GM12878 (cell line): Measurements from ENCODE around the gene IGLL1. TPM values are rescaled to one million over a fixed set of nuclear protein-coding genes. Genes with fewer than 3 reads are reported as not detected.
A peak's percentile ranks its signal among the peaks of the same experiment; 100 is the strongest.

ENCODE experiments used
- ATAC-seq: fragments of 200-7000 bp; cut with Tn5 transposase; 3 replicates; pipeline ENCODE4 v1.9.1; 2020; ENCODE audit warnings: mild to moderate bottlenecking, moderate library complexity
- BruUV-seq: library from RNA; stranded (reverse); fragments of 400-500 nt; replicated peaks from 2 replicates; lab custom pipeline; 2021; lab: Mats Ljungman, UMichigan
- CTCF ChIA-PET: fragments of 300-600 bp; sonication (Branson Sonifier 250); formaldehyde crosslinking; extraction: SDS; loops from one replicate; lab custom pipeline; 2021; ENCODE audit warnings: inconsistent platforms; lab: Yijun Ruan, JAX
- POLR2A ChIA-PET: fragments of 350-600 bp; formaldehyde crosslinking; extraction: SDS; loops from one replicate; lab custom pipeline; 2021; ENCODE audit warnings: inconsistent platforms; lab: Charles Lee
- RAD21 ChIA-PET: fragments of 300-600 bp; sonication (Branson Sonifier 250); formaldehyde crosslinking; loops from one replicate; lab custom pipeline; 2023; ENCODE audit warnings: antibody characterized with exemption; ENCODE audit not compliant: unreplicated experiment; lab: Charles Lee
- SMC1A ChIA-PET: fragments of 300-600 bp; sonication (Branson Sonifier 250); formaldehyde crosslinking; loops from one replicate; lab custom pipeline; 2023; ENCODE audit not compliant: unreplicated experiment, uncharacterized antibody; lab: Charles Lee
- DNase-seq: peaks from one replicate; pipeline ENCODE4 v3.0.0-alpha.2; 2011; ENCODE audit warnings: low read depth, low spot score
- FAIRE-seq: peaks from 3 replicates; lab custom pipeline; 2011; peaks lifted over from hg19 to GRCh38; lab: Jason Lieb, UNC
- H2AFZ ChIP-seq: 2 replicates; pipeline ENCODE4 v1.6.0; 2011; ENCODE audit warnings: low read depth, low read length, control low read depth; ENCODE audit not compliant: control insufficient read depth
- H3K27ac ChIP-seq: 2 replicates; pipeline ENCODE4 v1.5.1; 2011; ENCODE audit warnings: control low read depth; ENCODE audit not compliant: control insufficient read depth, insufficient read depth
- H3K27me3 ChIP-seq, 2 experiments: replicated peaks in 1 of 2; 2 replicates each; pipeline versions ENCODE4 v1.6.0 to v1.6.1; 2011; ENCODE audit warnings: low read length in 1 of 2; ENCODE audit not compliant: control insufficient read depth in 2 of 2, insufficient read depth in 2 of 2
- H3K36me3 ChIP-seq, 2 experiments: 2 replicates each; pipeline ENCODE4 v1.5.1; 2011; ENCODE audit warnings: low read length in 1 of 2; ENCODE audit not compliant: control insufficient read depth in 2 of 2, insufficient read depth in 2 of 2
- H3K4me1 ChIP-seq: 2 replicates; pipeline ENCODE4 v1.6.1; 2011; ENCODE audit warnings: mild to moderate bottlenecking, low read length, moderate library complexity, mixed read lengths; ENCODE audit not compliant: control insufficient read depth, insufficient read depth
- H3K4me2 ChIP-seq: 2 replicates; pipeline ENCODE4 v1.6.0; 2011; ENCODE audit warnings: control low read depth; ENCODE audit not compliant: control insufficient read depth, insufficient read depth
- H3K4me3 ChIP-seq: fragments of 200-600 bp; sonication (generic); 2 replicates; pipeline ENCODE4 v1.5.1; 2016
- H3K79me2 ChIP-seq: 2 replicates; pipeline ENCODE4 v1.6.0; 2011; ENCODE audit warnings: low read length; ENCODE audit not compliant: control insufficient read depth, insufficient read depth
- H3K9ac ChIP-seq: 2 replicates; pipeline ENCODE4 v1.8.0; 2011; ENCODE audit warnings: low read length, control low read depth, mixed read lengths; ENCODE audit not compliant: control insufficient read depth, insufficient read depth
- H3K9me3 ChIP-seq: replicated peaks from 3 replicates; pipeline ENCODE4 v1.5.1; 2011; ENCODE audit warnings: mild to moderate bottlenecking, low read length; ENCODE audit not compliant: control insufficient read depth, insufficient read depth
- H4K20me1 ChIP-seq: 2 replicates; pipeline ENCODE4 v1.6.0; 2011; ENCODE audit not compliant: control insufficient read depth, insufficient read depth
- CREM ChIP-seq: IDR thresholded peaks from 2 replicates; pipeline ENCODE4 v1.6.1; 2014; ENCODE audit warnings: antibody characterized with exemption, low read depth
- POLR2AphosphoS5 ChIP-seq: IDR thresholded peaks from 2 replicates; pipeline ENCODE4 v1.6.1; 2011; ENCODE audit warnings: mild to moderate bottlenecking, low read length, inconsistent platforms
- RB1 ChIP-seq: fragments of 450-650 bp; formaldehyde crosslinking; IDR thresholded peaks from 2 replicates; pipeline ENCODE4 v1.6.1; 2017; ENCODE audit warnings: mild to moderate bottlenecking, borderline replicate concordance
- SUZ12 ChIP-seq: fragments of 200-600 bp; sonication (generic); IDR thresholded peaks from one replicate; pipeline ENCODE4 v1.6.1; 2018; ENCODE audit warnings: antibody characterized with exemption, mild to moderate bottlenecking; ENCODE audit not compliant: unreplicated experiment
- TAF1 ChIP-seq: IDR thresholded peaks from 2 replicates; pipeline ENCODE4 v1.6.1; 2011; ENCODE audit warnings: mild to moderate bottlenecking, low read depth, low read length, borderline replicate concordance
- WRNIP1 ChIP-seq: IDR thresholded peaks from 2 replicates; pipeline ENCODE4 v1.6.1; 2011; ENCODE audit warnings: low read depth, low read length, improper control_type of control experiment, borderline replicate concordance
- ZNF24 ChIP-seq: fragments of 450-650 bp; IDR thresholded peaks from 2 replicates; pipeline ENCODE4 v1.6.1; 2017; ENCODE audit warnings: antibody characterized with exemption, mild to moderate bottlenecking
- ZNF274 ChIP-seq: IDR thresholded peaks from one replicate; pipeline ENCODE4 v1.8.0; 2011; ENCODE audit not compliant: insufficient read length, insufficient read depth
- WGBS: methylation state at CpG from one replicate; pipeline ENCODE4 v1.1.6; 2016; ENCODE audit warnings: low lambda C conversion rate; ENCODE audit not compliant: insufficient replicate concordance, insufficient coverage; ENCODE audit errors: missing lambda C conversion rate; 5-methylcytosine and 5-hydroxymethylcytosine counted together
- in situ Hi-C: fragments of 300-500 bp; cut with MboI; formaldehyde crosslinking; loops from 9 replicates; pipeline ENCODE4 v1.14.3; 2018; ENCODE audit warnings: mixed read lengths
- intact Hi-C: fragments of 100-400 bp; cut with micrococcal nuclease; formaldehyde crosslinking; loops from one replicate; pipeline ENCODE4 v1.14.2; 2022; ENCODE audit not compliant: unreplicated experiment
- polyA plus RNA-seq, 11 experiments: library from polyadenylated mRNA; depleted of rRNA in 4 of 11; unstranded in 6 of 11; stranded (reverse) in 5 of 11; fragments of >200 nt; fragmentation: Nextera tagmentation in 4 of 11; fragmentation: Illumina TruSeq in 1 of 11; extraction: Ambion mirVana in 4 of 11; extraction: Trizol in 1 of 11; gene quantifications; 1 replicate in 1 of 11; 2 replicates in 10 of 11; pipeline versions ENCODE4 v1.2.1 to v1.2.3, GENCODE V29; 2011 to 2016; ENCODE audit warnings: inconsistent platforms in 2 of 11, missing spikeins in 2 of 11, low read depth in 1 of 11
- total RNA-seq, 4 experiments: library from RNA; depleted of rRNA in 3 of 4; stranded (reverse); fragments of >200 nt in 3 of 4; fragmentation: Illumina TruSeq in 1 of 4; extraction: Trizol in 1 of 4; gene quantifications; 2 replicates each; pipeline versions ENCODE4 v1.2.1 to v1.2.3, GENCODE V29; 2013 to 2021

IGLL1 gene
- total and polyA plus RNA-seq, 10 of the 15 experiments (the other 5 are each of a cell fraction or from before 2014, with no cell fraction given), result not detected

- Histone ChIP-seq H3K4me1 (no peaks in the 10 kb centered on the region), H3K27ac (no peak overlapping the region), H3K9ac (no peak overlapping the region), H3K36me3 (no peaks in the 10 kb centered on the region), H3K79me2 (no peaks in the 10 kb centered on the region), H4K20me1 (no peaks in the 10 kb centered on the region), H3K27me3 (no peaks in the 10 kb centered on the region; a peak in 1 of 4 replicates), H2AFZ (no peak overlapping the region), H3K4me2 (no peak overlapping the region), H3K4me3 (no peak overlapping the region), H3K9me3 (no peaks in the 10 kb centered on the region)
- ChIA-PET POLR2A (no interaction called here), RAD21 (no interaction called here), SMC1A (interaction anchor here (1.0 kb wide), 1 partner anchor 570 kb away, joined by 4 read pairs; no protein-coding TSS in a partner anchor), CTCF (no interaction called here)
- DNase-seq, result no peak
- FAIRE-seq, result no peak
- in situ Hi-C loops, result no loop called here
- intact Hi-C loops, result loop anchor here (10.0 kb wide), 1 partner anchor 215 kb away; no protein-coding TSS in a partner anchor
- 25% methylated on average over 12 of the region's 12 CpGs for WGBS
- TF ChIP-seq CREM, result no peak
- no peak for TF ChIP-seq ZNF274
- TF ChIP-seq TAF1, result no peak
- TF ChIP-seq RB1, result no peak
- TF ChIP-seq WRNIP1, result no peak
- no peak for TF ChIP-seq POLR2AphosphoS5
- 0 out of 2 replicates have a peak, but pooled peaks have one; percentile 61 for TF ChIP-seq ZNF24
- TF ChIP-seq SUZ12, result no peak
- ATAC-seq, result no peak
- BruUV-seq, result no TSS peak
Measured at GRCh38 chr22:23529166-23530103, 50.7 kb downstream of the IGLL1 start.
